ENCODE measurements around the gene RAB27B. TPM values are rescaled to one million over a fixed set of nuclear protein-coding genes. Genes with fewer than 3 reads are reported as not detected.

Gene RAB27B
- total RNA-seq, 1 donor from 2014 or later = 13.4 TPM

- Mint-ChIP-seq H3K9me3 (ENCODE audit: low read depth) (no peaks in the 10 kb centered on the region), H3K27ac (no peak overlapping the region), H3K4me3 (ENCODE audit: low read depth) (no peak overlapping the region), H3K36me3 (ENCODE audit: insufficient read depth) (no peaks in the 10 kb centered on the region), H3K27me3 (no peaks in the 10 kb centered on the region), H3K4me1 (ENCODE audit: low read depth) (no peaks in the 10 kb centered on the region)
- no peak for DNase-seq (ENCODE audit: low spot score, unreplicated experiment)
- TF ChIP-seq CTCF (IDR thresholded peaks at IDR 0.05; ENCODE audit: unreplicated experiment) = no peak
These were observed 33.5 kb upstream of the RAB27B start for GRCh38 chr18:54794823-54795222.

GRCh38 chr18:54798186-54798585 is 30.1 kb upstream of the RAB27B start:
- H3K27ac Mint-ChIP-seq = no peak overlapping the region
- H3K9me3 Mint-ChIP-seq (ENCODE audit: low read depth) = peaks cover 2% of the 10 kb centered on the region
- no peaks in the 10 kb centered on the region for H3K36me3 Mint-ChIP-seq (ENCODE audit: insufficient read depth)
- H3K27me3 Mint-ChIP-seq = no peaks in the 10 kb centered on the region
- TF ChIP-seq CTCF (IDR thresholded peaks at IDR 0.05; ENCODE audit: unreplicated experiment) = no peak
- DNase-seq (ENCODE audit: low spot score, unreplicated experiment) = no peak
- H3K4me3 Mint-ChIP-seq (ENCODE audit: low read depth) = no peak overlapping the region
- H3K4me1 Mint-ChIP-seq (ENCODE audit: low read depth) = peaks cover 6% of the 10 kb centered on the region

GRCh38 chr18:54801374-54801773 is 26.9 kb upstream of the RAB27B start:
- Mint-ChIP-seq H3K36me3 (ENCODE audit: insufficient read depth) (no peaks in the 10 kb centered on the region), H3K27me3 (no peaks in the 10 kb centered on the region), H3K4me1 (ENCODE audit: low read depth) (peaks cover 9% of the 10 kb centered on the region), H3K9me3 (ENCODE audit: low read depth) (peaks cover 2% of the 10 kb centered on the region), H3K27ac (no peak overlapping the region), H3K4me3 (ENCODE audit: low read depth) (no peak overlapping the region)
- no peak for TF ChIP-seq CTCF (IDR thresholded peaks at IDR 0.05; ENCODE audit: unreplicated experiment)
- no peak for DNase-seq (ENCODE audit: low spot score, unreplicated experiment)

GRCh38 chr18:54802178-54802577 is 26.1 kb upstream of the RAB27B start:
- H3K27me3 Mint-ChIP-seq = no peaks in the 10 kb centered on the region
- no peak for TF ChIP-seq CTCF (IDR thresholded peaks at IDR 0.05; ENCODE audit: unreplicated experiment)
- H3K27ac Mint-ChIP-seq = no peak overlapping the region
- H3K9me3 Mint-ChIP-seq (ENCODE audit: low read depth) = peaks cover 2% of the 10 kb centered on the region
- H3K4me1 Mint-ChIP-seq (ENCODE audit: low read depth) = peaks cover 9% of the 10 kb centered on the region
- H3K36me3 Mint-ChIP-seq (ENCODE audit: insufficient read depth) = no peaks in the 10 kb centered on the region
- no peak for DNase-seq (ENCODE audit: low spot score, unreplicated experiment)
- H3K4me3 Mint-ChIP-seq (ENCODE audit: low read depth) = no peak overlapping the region

- no peak for DNase-seq (ENCODE audit: low spot score, unreplicated experiment)
- Mint-ChIP-seq H3K27ac (no peak overlapping the region), H3K9me3 (ENCODE audit: low read depth) (peaks cover 2% of the 10 kb centered on the region), H3K4me3 (ENCODE audit: low read depth) (no peak overlapping the region), H3K27me3 (no peaks in the 10 kb centered on the region), H3K4me1 (ENCODE audit: low read depth) (peaks cover 9% of the 10 kb centered on the region), H3K36me3 (ENCODE audit: insufficient read depth) (no peaks in the 10 kb centered on the region)
- TF ChIP-seq CTCF (IDR thresholded peaks at IDR 0.05; ENCODE audit: unreplicated experiment) = no peak
These were observed 25.4 kb upstream of the RAB27B start for GRCh38 chr18:54802686-54803395.

Measured in progenitor cell of endocrine pancreas (in vitro differentiated cells).